Neuronal stem cell (in vitro differentiated cells): ENCODE measurements around the gene LYZL6.
A peak's percentile ranks its signal among the peaks of the same experiment; 100 is the strongest.
"Not testable (repeated sequence)": the region's sequence is repeated elsewhere in the genome, so short reads cannot be mapped to it uniquely, and the experiment has no call there.

Experiments
- DNase-seq: peaks from one replicate; pipeline ENCODE4 v3.0.0-alpha.2; 2013; ENCODE audit warnings: low spot score
- H2AFZ ChIP-seq: one replicate; pipeline ENCODE4 v1.6.1; 2013; ENCODE audit warnings: mild to moderate bottlenecking, low read length, inconsistent platforms
- H2AK5ac ChIP-seq: 2 replicates; pipeline ENCODE4 v1.6.1; 2013; ENCODE audit warnings: low read depth, mild to moderate bottlenecking, inconsistent platforms, low read length, moderate library complexity, mixed read lengths
- H2BK120ac ChIP-seq: 2 replicates; pipeline ENCODE4 v1.6.1; 2013; ENCODE audit warnings: low read depth, mild to moderate bottlenecking, inconsistent platforms, low read length, moderate library complexity, mixed read lengths
- H2BK12ac ChIP-seq: one replicate; pipeline ENCODE4 v1.6.1; 2013; ENCODE audit warnings: low read length, inconsistent platforms
- H2BK15ac ChIP-seq: 2 replicates; pipeline ENCODE4 v1.6.1; 2013; ENCODE audit warnings: mild to moderate bottlenecking, low read length, inconsistent platforms, mixed read lengths
- H2BK5ac ChIP-seq: one replicate; pipeline ENCODE4 v1.6.1; 2013; ENCODE audit warnings: inconsistent platforms, mild to moderate bottlenecking, low read length, moderate library complexity
- H3K14ac ChIP-seq: one replicate; pipeline ENCODE4 v1.6.1; 2013; ENCODE audit warnings: low read length, inconsistent platforms
- H3K18ac ChIP-seq: 2 replicates; pipeline ENCODE4 v1.6.1; 2013; ENCODE audit warnings: low read length, inconsistent platforms
- H3K23ac ChIP-seq: 2 replicates; pipeline ENCODE4 v1.6.1; 2013; ENCODE audit warnings: low read depth, mild to moderate bottlenecking, mixed read lengths, low read length, inconsistent platforms; ENCODE audit not compliant: poor library complexity
- H3K27ac ChIP-seq: replicated peaks from 3 replicates; pipeline ENCODE4 v1.5.1; 2013; ENCODE audit warnings: low read length, inconsistent platforms
- H3K27me3 ChIP-seq, 3 experiments: 2 replicates each; pipeline ENCODE4 v1.6.1; 2013; ENCODE audit warnings: low read length in 3 of 3, mild to moderate bottlenecking in 2 of 3, inconsistent platforms in 1 of 3, low read depth in 1 of 3, mixed read lengths in 1 of 3, moderate library complexity in 1 of 3; ENCODE audit not compliant: control insufficient read depth in 3 of 3, insufficient read depth in 3 of 3
- H3K36me3 ChIP-seq, 2 donors: replicated peaks in 1 of 2; 2 replicates each; pipeline ENCODE4 v1.6.1; 2013; ENCODE audit warnings: low read length in 2 of 2; ENCODE audit not compliant: control insufficient read depth in 2 of 2, insufficient read depth in 2 of 2
- H3K4ac ChIP-seq: 2 replicates; pipeline ENCODE4 v1.6.1; 2013; ENCODE audit warnings: inconsistent platforms, mild to moderate bottlenecking, low read length, moderate library complexity
- H3K4me1 ChIP-seq, 2 donors: 1 replicate in 1 of 2; 2 replicates in 1 of 2; pipeline ENCODE4 v1.6.1; 2013; ENCODE audit warnings: low read length in 2 of 2, low read depth in 1 of 2; ENCODE audit not compliant: control insufficient read depth in 2 of 2, insufficient read depth in 1 of 2
- H3K4me2 ChIP-seq: one replicate; pipeline ENCODE4 v1.6.1; 2013; ENCODE audit warnings: mild to moderate bottlenecking, low read length, inconsistent platforms; ENCODE audit not compliant: insufficient read depth, poor library complexity, severe bottlenecking
- H3K4me3 ChIP-seq, 2 donors: 2 replicates each; pipeline ENCODE4 v1.5.1; 2013; ENCODE audit warnings: low read length in 2 of 2, mild to moderate bottlenecking in 2 of 2, inconsistent platforms in 1 of 2, moderate library complexity in 1 of 2
- H3K79me1 ChIP-seq: one replicate; pipeline ENCODE4 v1.6.1; 2013; ENCODE audit warnings: low read depth, mild to moderate bottlenecking, inconsistent platforms, low read length, moderate library complexity
- H3K9ac ChIP-seq: one replicate; pipeline ENCODE4 v1.6.1; 2013; ENCODE audit warnings: mild to moderate bottlenecking, low read depth, low read length, inconsistent platforms; ENCODE audit not compliant: poor library complexity
- H3K9me3 ChIP-seq, 2 donors: replicated peaks in 1 of 2; 2 replicates each; pipeline versions ENCODE3 to v1.6.1; 2013; ENCODE audit warnings: low read length in 2 of 2, mild to moderate bottlenecking in 2 of 2, inconsistent platforms in 1 of 2, low read depth in 1 of 2, mixed read lengths in 1 of 2, moderate library complexity in 1 of 2; ENCODE audit not compliant: control insufficient read depth in 2 of 2, insufficient read depth in 1 of 2
- H4K8ac ChIP-seq: one replicate; pipeline ENCODE4 v1.6.1; 2013; ENCODE audit warnings: low read depth, mild to moderate bottlenecking, inconsistent platforms, low read length, moderate library complexity
- H4K91ac ChIP-seq: one replicate; pipeline ENCODE4 v1.6.1; 2013; ENCODE audit warnings: low read length, low read depth, mild to moderate bottlenecking, inconsistent platforms; ENCODE audit not compliant: poor library complexity
- WGBS, 2 donors: extraction: QIAGEN DNeasy Blood & Tissue Kit; methylation state at CpG; one replicate each; pipeline ENCODE4 v1.1.7; 2013; ENCODE audit warnings: missing lambda C conversion rate in 2 of 2, mixed read lengths in 1 of 2; ENCODE audit not compliant: insufficient read length in 2 of 2, insufficient replicate concordance in 1 of 2; ENCODE audit errors: extremely low coverage in 2 of 2; 5-methylcytosine and 5-hydroxymethylcytosine counted together

The LYZL6 gene

GRCh38 chr17:35938492-35938891, 5.0 kb downstream of the LYZL6 start:
- H3K9ac ChIP-seq, H3K14ac ChIP-seq, H3K4me3 ChIP-seq, H4K91ac ChIP-seq, H3K4me1 ChIP-seq, H3K36me3 ChIP-seq, H2AK5ac ChIP-seq, H3K9me3 ChIP-seq, H2BK5ac ChIP-seq, H4K8ac ChIP-seq, H3K18ac ChIP-seq, H3K27ac ChIP-seq, H3K4ac ChIP-seq, H2BK15ac ChIP-seq, H3K27me3 ChIP-seq, H3K4me2 ChIP-seq, H2AFZ ChIP-seq, H2BK120ac ChIP-seq, DNase-seq, H3K79me1 ChIP-seq, H2BK12ac ChIP-seq, H3K23ac ChIP-seq: not testable (repeated sequence)
- WGBS, 2 donors, result no CpG with 5 or more reads among the region's 3 CpGs

- WGBS, 2 donors, result no CpG with 5 or more reads among the region's 5 CpGs
- Histone ChIP-seq H3K9me3 (no peaks in the 10 kb centered on the region), H3K36me3 (no peaks in the 10 kb centered on the region)
These were observed 7.5 kb downstream of the LYZL6 start for GRCh38 chr17:35936063-35936462.

GRCh38 chr17:35934760-35935159, 8.8 kb downstream of the LYZL6 start:
- no peaks in the 10 kb centered on the region for H3K79me1 ChIP-seq
- no peaks in the 10 kb centered on the region for H3K36me3 ChIP-seq

More at GRCh38 chr17:35936063-35936462, 7.5 kb downstream of the LYZL6 start:
- Histone ChIP-seq H3K4me1 (peaks cover 0 to 2% of the 10 kb centered on the region in 2 donors), H2BK5ac (no peak overlapping the region), H3K14ac (no peak overlapping the region), H2AFZ (peak overlapping the region; percentile 27), H4K8ac (no peak overlapping the region), H3K4me2 (no peak overlapping the region), H3K27ac (no peak overlapping the region), H2BK12ac (no peak overlapping the region), H4K91ac (no peak overlapping the region), H3K27me3 (no peaks in the 10 kb centered on the region), H3K23ac (no peak overlapping the region), H2AK5ac (no peak overlapping the region), H3K9ac (no peak overlapping the region), H3K18ac (no peak overlapping the region), H2BK15ac (no peak overlapping the region), H2BK120ac (no peak overlapping the region), H3K4ac (no peak overlapping the region), H3K4me3 (no peak overlapping the region), H3K79me1 (no peaks in the 10 kb centered on the region)
- no peak for DNase-seq

GRCh38 chr17:35932586-35932985, 10.9 kb downstream of the LYZL6 start:
- Histone ChIP-seq H2BK15ac (no peak overlapping the region), H4K8ac (no peak overlapping the region), H3K14ac (no peak overlapping the region), H3K4me2 (no peak overlapping the region), H3K79me1 (no peaks in the 10 kb centered on the region), H3K27ac (no peak overlapping the region), H2AFZ (peak overlapping the region; percentile 89), H3K27me3 (no peaks in the 10 kb centered on the region), H2BK120ac (no peak overlapping the region), H2AK5ac (no peak overlapping the region), H3K4me3 (no peak overlapping the region), H3K4me1 (peaks cover 0 to 7% of the 10 kb centered on the region in 2 donors), H2BK12ac (no peak overlapping the region), H3K9me3 (no peaks in the 10 kb centered on the region), H3K23ac (no peak overlapping the region), H4K91ac (no peak overlapping the region), H3K36me3 (no peaks in the 10 kb centered on the region), H3K18ac (no peak overlapping the region), H3K4ac (no peak overlapping the region), H3K9ac (no peak overlapping the region), H2BK5ac (no peak overlapping the region)
- DNase-seq, result no peak

More at GRCh38 chr17:35934760-35935159, 8.8 kb downstream of the LYZL6 start:
- Histone ChIP-seq H3K14ac (no peak overlapping the region), H2AK5ac (no peak overlapping the region), H3K9me3 (no peaks in the 10 kb centered on the region), H3K4me2 (no peak overlapping the region), H3K27me3 (no peaks in the 10 kb centered on the region), H4K8ac (no peak overlapping the region), H4K91ac (no peak overlapping the region), H2BK12ac (no peak overlapping the region), H2BK120ac (no peak overlapping the region), H3K23ac (no peak overlapping the region), H3K18ac (no peak overlapping the region), H3K27ac (no peak overlapping the region), H2AFZ (no peak overlapping the region), H3K4ac (no peak overlapping the region), H2BK15ac (no peak overlapping the region), H3K4me1 (peaks cover 0 to 7% of the 10 kb centered on the region in 2 donors), H3K9ac (no peak overlapping the region), H3K4me3 (no peak overlapping the region), H2BK5ac (no peak overlapping the region)
- WGBS, 2 donors, result no CpG with 5 or more reads among the region's 10 CpGs
- no peak for DNase-seq
